Retina (tissue), 1 donor: ENCODE measurements around the gene RAB22A.

Experiments used
- DNase-seq: peaks from one replicate; pipeline ENCODE4 v3.0.0-alpha.2; 2016

RAB22A gene

GRCh38 chr20:58309591-58310290, at the start of gene RAB22A:
Gene RAB22A, plus strand, starts transcription at chr20:58309715. Its CDS starts 262 bp downstream, at chr20:58309977.
- peak; percentile 58 for DNase-seq

GRCh38 chr20:58260006-58260405, 49.5 kb upstream of the RAB22A start:
- no peak for DNase-seq

GRCh38 chr20:58261660-58262059, 47.9 kb upstream of the RAB22A start:
- no peak for DNase-seq

- no peak for DNase-seq
Measured at GRCh38 chr20:58264271-58264670, 45.2 kb upstream of the RAB22A start.

GRCh38 chr20:58267389-58268215, 41.9 kb upstream of the RAB22A start:
- no peak for DNase-seq

DNA sequence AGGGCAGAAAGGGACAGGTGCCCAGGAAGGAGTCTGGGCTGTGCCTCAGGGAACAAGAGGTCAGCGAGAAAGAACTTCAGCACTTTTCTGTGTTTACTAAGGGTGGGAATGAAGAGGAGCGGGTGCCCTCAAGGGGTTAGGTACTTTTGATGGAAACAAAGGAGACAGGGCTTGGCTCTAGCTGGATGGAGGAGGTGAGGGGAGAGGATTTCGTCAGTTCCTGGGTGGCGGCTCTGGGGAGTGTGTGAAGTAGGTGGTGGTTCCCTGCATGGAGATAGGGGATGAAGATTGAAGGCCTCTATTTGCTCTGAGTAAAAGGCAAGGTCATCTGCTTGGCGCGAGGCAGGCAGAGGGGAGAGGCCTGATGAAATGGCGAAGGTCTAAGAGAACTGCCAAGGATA, 41.1 kb upstream of the RAB22A start:
- DNase-seq = no peak

DNA sequence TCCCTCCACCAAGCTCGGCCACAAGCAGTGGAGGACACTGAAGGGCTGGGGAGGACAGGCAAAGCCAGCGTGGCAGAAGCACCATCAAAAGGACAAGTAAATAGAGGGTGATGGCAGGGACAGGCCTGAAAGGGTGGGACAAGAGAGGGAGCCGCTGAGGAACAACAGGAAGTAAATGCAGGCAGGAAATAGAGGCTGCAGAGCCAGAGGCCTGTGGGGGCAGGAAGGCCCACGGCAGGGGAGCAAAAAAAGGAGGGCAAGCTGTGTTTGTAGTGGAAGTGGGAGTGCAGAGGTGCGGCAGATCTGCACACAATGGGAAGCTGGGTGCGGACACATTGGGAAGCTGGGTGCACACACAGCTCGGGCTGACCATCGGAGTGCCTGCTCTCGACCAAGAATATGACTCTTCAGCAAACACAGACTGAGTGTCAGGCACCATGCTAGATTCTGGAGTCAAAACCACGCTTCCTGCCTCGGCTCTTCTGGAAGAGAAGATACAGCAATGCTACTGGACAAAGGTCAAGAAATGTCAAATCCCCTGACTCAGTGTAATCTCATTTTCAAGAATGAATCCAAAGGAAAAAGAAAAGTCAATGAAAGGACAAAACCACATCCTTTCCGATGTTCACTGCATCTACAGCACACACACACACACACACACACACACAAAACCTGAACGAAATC, 40.4 kb upstream of the RAB22A start:
- DNase-seq = no peak

- no peak for DNase-seq
Measured at GRCh38 chr20:58271606-58272351, 37.7 kb upstream of the RAB22A start.

DNA sequence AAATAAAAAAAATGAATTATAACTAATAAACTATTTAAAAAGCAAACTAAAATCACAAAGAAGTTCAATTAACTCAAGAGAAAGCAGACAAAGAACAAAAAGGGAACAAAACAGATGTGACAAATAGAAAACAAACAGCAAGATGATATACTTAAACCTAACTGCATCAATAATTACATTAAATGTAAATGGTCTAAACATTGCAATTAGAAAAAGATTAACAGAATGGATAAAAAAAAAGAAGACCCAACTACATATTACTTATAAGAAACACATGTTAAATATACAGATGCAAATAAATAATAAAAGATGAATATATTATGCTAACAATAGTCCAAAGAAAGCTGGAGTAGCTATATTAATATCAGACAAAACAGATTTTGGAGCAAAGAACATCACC, 35.1 kb upstream of the RAB22A start:
- DNase-seq = no peak

DNA sequence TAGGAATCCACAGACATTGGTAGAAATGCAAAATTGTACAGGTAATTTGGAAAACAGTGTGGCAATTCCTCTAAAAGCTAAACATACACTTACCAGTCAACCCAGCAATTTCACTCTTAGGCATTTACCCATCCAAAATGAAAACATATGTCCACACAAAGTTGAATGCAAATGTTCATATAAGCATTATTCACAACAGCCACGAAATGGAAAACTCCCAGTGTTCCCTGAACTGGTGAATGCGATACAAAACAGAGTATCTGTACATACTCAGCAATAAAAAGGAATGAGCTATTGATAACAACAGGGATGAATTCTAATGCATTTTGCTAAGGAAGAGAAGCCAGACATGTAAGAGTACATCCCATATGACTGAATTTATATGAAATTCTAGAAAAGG, 32.4 kb upstream of the RAB22A start:
- no peak for DNase-seq

GRCh38 chr20:58277578-58278472, 31.7 kb upstream of the RAB22A start:
- DNase-seq = peak; percentile 46

DNA sequence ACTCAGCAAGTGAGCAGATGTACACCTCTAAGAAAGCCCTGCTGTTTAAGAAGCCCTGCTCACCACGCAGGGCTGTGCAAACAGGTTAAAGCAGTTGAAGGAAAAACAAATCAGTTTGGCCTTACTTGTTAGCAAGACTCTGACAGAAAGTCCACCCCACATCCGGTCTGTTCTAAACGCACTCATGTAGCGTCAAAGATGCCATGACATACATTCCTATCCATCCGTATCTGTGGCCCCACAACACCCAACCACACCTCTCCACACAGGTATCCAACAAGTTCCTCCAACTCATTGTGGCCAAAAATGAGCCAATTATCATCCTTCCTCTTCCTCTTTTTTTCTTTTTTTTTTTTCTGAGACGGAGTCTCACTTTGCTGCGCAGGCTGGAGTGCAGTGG, 22.8 kb upstream of the RAB22A start:
- no peak for DNase-seq

- DNase-seq = no peak
Measured at GRCh38 chr20:58287638-58288037, 21.9 kb upstream of the RAB22A start.

DNA sequence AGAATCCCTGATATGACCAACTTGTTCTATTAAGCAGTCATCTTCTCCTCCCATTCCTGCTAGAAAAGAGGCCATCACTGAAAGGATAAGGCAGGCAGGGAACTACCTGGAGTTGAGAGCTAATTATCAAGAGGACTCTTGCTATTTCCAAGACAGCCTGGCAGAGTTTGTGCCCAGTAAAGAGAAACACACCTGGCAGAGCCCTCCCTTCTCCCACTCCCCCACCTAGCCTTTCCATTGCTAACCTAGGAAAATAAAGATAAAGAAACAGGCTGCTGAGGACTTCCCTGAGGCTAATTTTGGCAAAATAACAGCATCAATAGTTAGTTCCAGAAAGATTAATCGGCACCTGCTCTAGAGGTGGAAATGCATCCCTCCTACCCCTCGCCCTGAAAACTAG, 20.4 kb upstream of the RAB22A start:
- DNase-seq = no peak

DNA sequence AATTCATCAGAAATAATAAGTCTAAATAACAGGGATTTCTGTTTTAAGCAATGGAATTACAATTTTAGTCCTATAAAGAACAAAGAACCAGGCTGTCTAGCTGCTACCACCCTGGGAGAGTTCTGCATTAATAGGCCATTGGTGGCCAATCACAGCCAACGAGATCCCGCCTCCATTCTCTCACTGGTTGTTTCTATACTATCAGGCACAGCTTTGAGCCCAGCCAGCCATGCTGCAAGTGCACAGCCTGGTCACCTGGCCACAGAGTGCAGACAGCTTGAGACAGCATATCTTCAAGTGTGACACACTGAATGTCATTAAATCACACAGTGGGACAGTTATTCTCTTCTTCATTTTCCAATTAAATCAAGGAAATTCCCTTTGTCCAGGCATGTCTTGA, 16.1 kb upstream of the RAB22A start:
- DNase-seq = peak; percentile 46

- DNase-seq = no peak
Measured at GRCh38 chr20:58294497-58295455, 14.7 kb upstream of the RAB22A start.

- DNase-seq = no peak
Measured at GRCh38 chr20:58296051-58296837, 13.3 kb upstream of the RAB22A start.

DNA sequence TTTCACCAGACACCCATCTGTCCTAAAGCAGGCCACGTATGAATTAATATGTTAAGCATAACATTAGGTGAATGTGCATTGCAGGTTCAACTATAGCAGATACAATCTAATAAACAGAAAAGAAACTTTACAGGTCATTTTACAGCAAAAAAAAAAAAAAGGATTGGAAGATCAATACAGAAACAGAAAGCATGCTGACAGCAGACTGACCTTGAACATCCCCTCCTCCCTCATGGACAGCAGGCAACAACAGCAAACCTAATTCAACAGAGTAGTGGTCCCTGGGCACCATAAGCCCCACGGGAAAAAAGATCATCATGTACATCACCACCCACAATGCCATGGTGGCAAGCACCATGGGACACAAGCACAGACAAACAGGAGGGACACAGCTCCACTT, 12.1 kb upstream of the RAB22A start:
- DNase-seq = no peak

- DNase-seq = no peak
Measured at GRCh38 chr20:58300321-58300720, 9.2 kb upstream of the RAB22A start.

GRCh38 chr20:58303547-58303946, 6.0 kb upstream of the RAB22A start:
- DNase-seq = no peak
